Measurements from ENCODE around the gene BRAT1.

- TF ChIP-seq CTCF (IDR thresholded peaks at IDR 0.05) (no peak), POLR2A (IDR thresholded peaks at IDR 0.05) (no peak)
Measured at GRCh38 chr7:2521341-2521745, 34.0 kb downstream of the BRAT1 start.
